SU-DHL-6 (cell line): ENCODE results near the gene PTPRN2.

Experiments
- EZH2phosphoT487 ChIP-seq: fragments of 200-600 bp; sonication (generic), shearing (Covaris generic); conservative IDR thresholded peaks from 2 replicates; pipeline ENCODE4 v1.6.1; 2018; ENCODE audit warnings: mild to moderate bottlenecking, antibody characterized with exemption, low read length, moderate library complexity, mixed read lengths
- TF ChIP-seq, protein P1 (sequence below): fragments of 200-600 bp; sonication (generic); IDR thresholded peaks from one replicate; pipeline ENCODE4 v1.5.1; 2017; ENCODE audit warnings: antibody characterized with exemption, mild to moderate bottlenecking, low read length, moderate library complexity; ENCODE audit not compliant: insufficient read depth, poor library complexity, severe bottlenecking

DNA sequence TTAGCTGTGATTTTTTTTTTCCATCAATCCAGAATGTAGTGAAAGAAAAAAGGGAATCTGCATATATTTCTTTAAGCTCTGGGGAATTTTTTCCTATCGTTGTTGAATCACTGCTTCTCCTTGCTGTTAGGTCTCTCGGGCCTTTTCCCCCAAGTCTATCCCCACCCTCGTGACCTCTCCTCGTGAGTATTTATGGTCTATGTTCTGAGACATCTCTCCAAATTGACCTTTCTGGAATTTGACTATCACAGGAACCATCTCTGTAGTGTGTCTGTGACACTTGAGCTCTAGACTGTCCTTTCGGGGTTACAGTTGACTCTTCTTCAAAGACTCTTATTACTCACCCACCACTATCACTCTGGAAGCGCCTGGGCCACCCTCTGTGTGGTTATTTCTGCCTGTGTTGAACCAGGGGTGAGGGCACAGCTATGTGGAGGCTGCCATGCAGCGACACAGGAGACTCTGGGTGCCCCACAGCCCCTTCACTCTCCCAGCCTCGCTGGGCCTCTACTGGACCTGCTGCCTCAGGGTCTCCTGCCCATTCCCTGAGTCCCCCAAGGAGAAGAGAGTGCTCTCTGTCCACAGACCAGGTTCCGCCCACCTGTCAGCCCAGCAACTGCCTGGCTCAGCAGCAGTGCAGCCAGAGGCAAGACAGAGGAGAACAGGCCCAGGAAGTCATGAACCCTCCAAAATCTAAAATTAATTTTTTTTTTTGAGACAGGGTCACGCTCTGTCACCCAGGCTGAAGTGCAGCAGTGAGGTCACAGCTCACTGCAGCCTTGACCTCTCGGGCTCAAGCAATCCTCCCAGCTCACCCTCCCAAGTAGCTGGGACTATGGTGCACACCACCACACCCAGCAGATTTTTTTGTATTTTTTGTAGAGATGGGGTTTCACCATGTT, 45.7 kb upstream of the PTPRN2 start:
- TF ChIP-seq, protein P1, sequence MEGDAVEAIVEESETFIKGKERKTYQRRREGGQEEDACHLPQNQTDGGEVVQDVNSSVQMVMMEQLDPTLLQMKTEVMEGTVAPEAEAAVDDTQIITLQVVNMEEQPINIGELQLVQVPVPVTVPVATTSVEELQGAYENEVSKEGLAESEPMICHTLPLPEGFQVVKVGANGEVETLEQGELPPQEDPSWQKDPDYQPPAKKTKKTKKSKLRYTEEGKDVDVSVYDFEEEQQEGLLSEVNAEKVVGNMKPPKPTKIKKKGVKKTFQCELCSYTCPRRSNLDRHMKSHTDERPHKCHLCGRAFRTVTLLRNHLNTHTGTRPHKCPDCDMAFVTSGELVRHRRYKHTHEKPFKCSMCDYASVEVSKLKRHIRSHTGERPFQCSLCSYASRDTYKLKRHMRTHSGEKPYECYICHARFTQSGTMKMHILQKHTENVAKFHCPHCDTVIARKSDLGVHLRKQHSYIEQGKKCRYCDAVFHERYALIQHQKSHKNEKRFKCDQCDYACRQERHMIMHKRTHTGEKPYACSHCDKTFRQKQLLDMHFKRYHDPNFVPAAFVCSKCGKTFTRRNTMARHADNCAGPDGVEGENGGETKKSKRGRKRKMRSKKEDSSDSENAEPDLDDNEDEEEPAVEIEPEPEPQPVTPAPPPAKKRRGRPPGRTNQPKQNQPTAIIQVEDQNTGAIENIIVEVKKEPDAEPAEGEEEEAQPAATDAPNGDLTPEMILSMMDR: no peak
- TF ChIP-seq EZH2phosphoT487: no peak
